Renal cortex interstitium (tissue), 3 donors: ENCODE data around the gene PDHX. TPM values are rescaled to one million over a fixed set of nuclear protein-coding genes. Genes with fewer than 3 reads are reported as not detected.

ENCODE experiments used
- polyA plus RNA-seq, 3 donors: library from polyadenylated mRNA; unstranded; fragments of 120-200 nt; gene quantifications; one replicate each; pipeline ENCODE4 v1.2.1, GENCODE V29; 2013; ENCODE audit not compliant: insufficient read length in 3 of 3

The PDHX gene
- polyA plus RNA-seq, 3 donors = 36.1 to 38.5 (median 37.3) TPM

Other genes with a start within 250 kb of the PDHX start
- gene APIP, start 239 bp upstream of the PDHX start, polyA plus RNA-seq = 10 to 100 TPM; 38.0 to 44.2 (median 39.0) TPM
- 1 to 10 TPM; 8.7 to 9.7 (median 9.6) TPM for gene CD44, start 222.6 kb downstream of the PDHX start, polyA plus RNA-seq